Right lobe of liver (tissue), 6 donors: ENCODE data around the gene RINL. TPM values are rescaled to one million over a fixed set of nuclear protein-coding genes. Genes with fewer than 3 reads are reported as not detected.

Source experiments
- ATAC-seq, 4 donors: fragments of 200-7000 bp; cut with Tn5 transposase; one replicate each; pipeline ENCODE4 v1.9.1; 2020; ENCODE audit warnings: mild to moderate bottlenecking in 4 of 4, moderate library complexity in 4 of 4
- DNase-seq, 3 donors: peaks; one replicate each; pipeline ENCODE4 v3.0.0-alpha.2; 2020
- H3K27ac ChIP-seq, 3 donors: fragments of 200-600 bp; one replicate each; pipeline ENCODE4 v1.8.0; 2022
- H3K27me3 ChIP-seq, 2 donors: fragments of 200-600 bp; one replicate each; pipeline ENCODE4 v1.8.0; 2022
- H3K36me3 ChIP-seq, 4 donors: fragments of 200-600 bp; sonication (generic) in 1 of 4; one replicate each; pipeline versions ENCODE4 v1.5.1 to v1.8.0; 2017 to 2022; ENCODE audit warnings: control low read depth in 1 of 4
- H3K4me1 ChIP-seq, 4 donors: fragments of 200-600 bp; sonication (generic) in 1 of 4; one replicate each; pipeline versions ENCODE4 v1.5.1 to v1.8.0; 2017 to 2022; ENCODE audit warnings: control low read depth in 1 of 4
- H3K4me3 ChIP-seq, 3 donors: fragments of 200-600 bp; one replicate each; pipeline ENCODE4 v1.8.0; 2022
- H3K9me3 ChIP-seq, 4 donors: fragments of 200-600 bp; sonication (generic) in 1 of 4; one replicate each; pipeline versions ENCODE4 v1.5.1 to v1.8.0; 2017 to 2022; ENCODE audit warnings: control low read depth in 1 of 4
- POLR2A ChIP-seq: fragments of 450-650 bp; IDR thresholded peaks from one replicate; pipeline ENCODE4 v1.6.1; 2017; ENCODE audit warnings: antibody characterized with exemption, mild to moderate bottlenecking
- WGBS: methylation state at CpG from one replicate; pipeline ENCODE4 v1.1.6; 2018; ENCODE audit warnings: low coverage, low lambda C conversion rate; ENCODE audit not compliant: insufficient coverage; ENCODE audit errors: missing lambda C conversion rate; 5-methylcytosine and 5-hydroxymethylcytosine counted together
- intact Hi-C, 2 donors: fragments of 100-400 bp; cut with DNase I; formaldehyde crosslinking; loops; one replicate each; pipeline versions ENCODE4 v1.11.2 to v1.14.1; 2022
- total RNA-seq, 6 experiments: library from RNA; depleted of rRNA in 2 of 6; stranded (reverse); fragments of >200 nt in 2 of 6; fragmentation: NEBNext Ultra II Directional in 3 of 6; extraction: Animal tissue kit (Norgen Biotek cat#: 25700) in 3 of 6; gene quantifications; one replicate each; pipeline versions ENCODE4 v1.1.0 to v1.2.4, GENCODE V29; 2016 to 2023
- TF ChIP-seq, protein P1 (sequence below), 4 donors: fragments of 200-600 bp in 3 of 4; fragments of 450-650 bp in 1 of 4; IDR thresholded peaks; one replicate each; pipeline versions ENCODE4 v1.5.1 to v1.8.0; 2016 to 2022; ENCODE audit warnings: antibody characterized with exemption in 4 of 4, mild to moderate bottlenecking in 2 of 4
- donor health status: DM: no; HTN: yes; CAD: no.
- donor health status: DM: no; HTN: no; CAD: no.
- donor health status: DM: no; HTN: no; CAD: no.
- donor health status: DM: no; HTN: yes; CAD: no.
- donor health status: DM: no; HTN: yes; CAD: no.

The RINL gene
- total RNA-seq, 6 experiments from 2014 or later, result 3.3 to 13.8 (median 5.5) TPM

DNA sequence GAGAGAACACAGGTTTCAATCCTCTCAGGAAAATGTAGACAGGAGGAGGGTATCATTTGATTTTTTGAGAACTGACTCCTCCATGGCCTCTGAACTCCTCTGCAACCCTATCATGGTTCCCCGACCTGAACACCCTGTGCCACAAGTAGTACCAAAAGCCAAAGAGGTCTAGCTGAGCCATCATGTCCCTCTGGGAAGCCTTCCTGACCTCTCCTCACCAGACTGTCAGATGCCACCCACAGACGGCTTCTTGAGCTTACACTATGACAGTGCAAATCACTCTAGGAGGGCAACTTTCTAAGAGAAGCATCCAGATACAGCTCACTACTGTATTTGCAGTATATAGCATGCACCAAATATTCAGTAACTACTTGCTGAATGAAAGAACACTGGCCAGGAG, 32.0 kb downstream of the RINL start:
- peak in 1 of 3 donors; percentile 9 for DNase-seq
- whole genome bisulfite sequencing, result 20% methylated on average over 1 of the region's 2 CpGs
- no peak overlapping the region for H3K4me3 ChIP-seq
- intact Hi-C loops, result no loop called here
- H3K36me3 ChIP-seq, result peaks cover 33 to 62% (median 48%) of the 10 kb centered on the region in 4 donors
- peaks cover 0 to 71% (median 27%) of the 10 kb centered on the region in 4 donors for H3K4me1 ChIP-seq
- no peaks in the 10 kb centered on the region for H3K27me3 ChIP-seq
- TF ChIP-seq, protein P1, sequence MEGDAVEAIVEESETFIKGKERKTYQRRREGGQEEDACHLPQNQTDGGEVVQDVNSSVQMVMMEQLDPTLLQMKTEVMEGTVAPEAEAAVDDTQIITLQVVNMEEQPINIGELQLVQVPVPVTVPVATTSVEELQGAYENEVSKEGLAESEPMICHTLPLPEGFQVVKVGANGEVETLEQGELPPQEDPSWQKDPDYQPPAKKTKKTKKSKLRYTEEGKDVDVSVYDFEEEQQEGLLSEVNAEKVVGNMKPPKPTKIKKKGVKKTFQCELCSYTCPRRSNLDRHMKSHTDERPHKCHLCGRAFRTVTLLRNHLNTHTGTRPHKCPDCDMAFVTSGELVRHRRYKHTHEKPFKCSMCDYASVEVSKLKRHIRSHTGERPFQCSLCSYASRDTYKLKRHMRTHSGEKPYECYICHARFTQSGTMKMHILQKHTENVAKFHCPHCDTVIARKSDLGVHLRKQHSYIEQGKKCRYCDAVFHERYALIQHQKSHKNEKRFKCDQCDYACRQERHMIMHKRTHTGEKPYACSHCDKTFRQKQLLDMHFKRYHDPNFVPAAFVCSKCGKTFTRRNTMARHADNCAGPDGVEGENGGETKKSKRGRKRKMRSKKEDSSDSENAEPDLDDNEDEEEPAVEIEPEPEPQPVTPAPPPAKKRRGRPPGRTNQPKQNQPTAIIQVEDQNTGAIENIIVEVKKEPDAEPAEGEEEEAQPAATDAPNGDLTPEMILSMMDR (IDR thresholded peaks at IDR 0.05), result no peak
- TF ChIP-seq POLR2A, result no peak
- H3K27ac ChIP-seq, result no peak overlapping the region
- no peak for ATAC-seq
- H3K9me3 ChIP-seq, result no peaks in the 10 kb centered on the region

DNA sequence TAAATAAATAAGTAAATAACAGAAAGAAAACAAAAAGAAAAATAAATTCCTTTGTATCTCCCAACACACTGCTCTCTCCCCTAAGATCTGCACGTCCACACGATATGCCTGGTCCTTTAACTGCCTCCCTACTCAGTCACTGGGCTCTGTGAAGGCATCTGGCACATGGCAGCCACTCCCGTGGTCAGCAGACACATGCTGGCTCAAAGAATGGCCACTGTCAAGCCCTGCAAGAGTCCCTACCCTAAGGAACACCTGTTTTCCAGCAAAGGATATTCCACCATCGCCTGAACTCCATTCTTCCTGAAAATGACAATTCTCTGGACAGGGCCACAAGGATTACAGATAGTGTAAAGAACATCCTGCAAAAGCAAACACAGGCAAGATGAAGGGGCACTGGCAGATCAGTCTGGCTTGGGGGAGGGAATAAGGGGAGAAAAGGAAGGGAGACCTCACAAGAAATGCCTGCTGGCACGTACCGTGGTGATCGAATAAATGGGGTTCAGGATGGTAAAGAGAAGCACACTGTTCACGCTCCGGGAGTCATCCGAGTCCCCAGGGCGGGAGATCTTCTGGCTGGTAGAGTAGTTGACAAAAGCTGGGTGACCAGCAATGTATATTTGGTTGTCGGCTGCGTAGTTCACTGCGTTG, 32.6 kb downstream of the RINL start:
- Histone ChIP-seq H3K27ac (no peak overlapping the region), H3K36me3 (peaks cover 33 to 68% (median 51%) of the 10 kb centered on the region in 4 donors), H3K4me3 (no peak overlapping the region), H3K4me1 (peaks cover 0 to 77% (median 30%) of the 10 kb centered on the region in 4 donors), H3K27me3 (no peaks in the 10 kb centered on the region), H3K9me3 (no peaks in the 10 kb centered on the region)
- WGBS, result 87% methylated on average over 6 of the region's 14 CpGs
- ATAC-seq, result no peak
- DNase-seq, result peak in 1 of 3 donors; percentile 31
- TF ChIP-seq, protein P1 (IDR thresholded peaks at IDR 0.05), result no peak
- no peak for TF ChIP-seq POLR2A
- intact Hi-C loops, result no loop called here

DNA sequence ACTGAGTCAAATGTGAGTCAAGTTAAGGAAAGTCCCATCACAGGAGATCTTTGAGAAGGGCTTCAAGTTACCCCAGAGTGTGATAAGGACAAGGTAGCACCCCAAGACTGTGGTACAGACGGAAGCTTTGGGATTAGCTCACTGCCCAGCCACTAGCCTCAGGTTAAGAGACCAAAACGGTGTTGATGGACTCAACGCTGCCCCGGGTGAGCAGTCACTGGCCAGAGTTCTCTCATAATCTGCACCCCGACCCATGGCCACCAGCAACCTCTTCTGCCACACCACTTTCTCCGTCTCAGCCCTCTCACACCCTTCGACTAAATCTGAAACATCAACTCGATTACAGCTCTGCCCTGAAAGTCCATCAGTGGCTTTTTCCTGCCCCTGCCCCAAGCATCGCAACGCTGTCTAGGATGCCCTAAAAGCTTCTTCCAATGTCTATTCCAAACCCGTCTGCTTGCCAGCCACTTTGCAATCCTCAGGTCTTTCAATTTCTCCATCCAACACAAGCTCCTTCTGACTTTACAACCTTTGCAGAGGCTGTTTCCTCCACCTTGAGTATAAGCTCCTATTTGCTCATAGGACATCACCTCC, 33.9 kb downstream of the RINL start:
- TF ChIP-seq POLR2A, result no peak
- TF ChIP-seq, protein P1 (IDR thresholded peaks at IDR 0.05), result no peak
- Histone ChIP-seq H3K36me3 (peaks cover 38 to 81% (median 58%) of the 10 kb centered on the region in 4 donors), H3K27ac (no peak overlapping the region), H3K4me3 (no peak overlapping the region), H3K9me3 (no peaks in the 10 kb centered on the region), H3K4me1 (peaks cover 0 to 80% (median 32%) of the 10 kb centered on the region in 4 donors), H3K27me3 (no peaks in the 10 kb centered on the region)
- DNase-seq, result peak in 1 of 3 donors; percentile 43
- 96% methylated on average over 7 of the region's 11 CpGs for WGBS
- no peak for ATAC-seq
- intact Hi-C loops, result no loop called here

DNA sequence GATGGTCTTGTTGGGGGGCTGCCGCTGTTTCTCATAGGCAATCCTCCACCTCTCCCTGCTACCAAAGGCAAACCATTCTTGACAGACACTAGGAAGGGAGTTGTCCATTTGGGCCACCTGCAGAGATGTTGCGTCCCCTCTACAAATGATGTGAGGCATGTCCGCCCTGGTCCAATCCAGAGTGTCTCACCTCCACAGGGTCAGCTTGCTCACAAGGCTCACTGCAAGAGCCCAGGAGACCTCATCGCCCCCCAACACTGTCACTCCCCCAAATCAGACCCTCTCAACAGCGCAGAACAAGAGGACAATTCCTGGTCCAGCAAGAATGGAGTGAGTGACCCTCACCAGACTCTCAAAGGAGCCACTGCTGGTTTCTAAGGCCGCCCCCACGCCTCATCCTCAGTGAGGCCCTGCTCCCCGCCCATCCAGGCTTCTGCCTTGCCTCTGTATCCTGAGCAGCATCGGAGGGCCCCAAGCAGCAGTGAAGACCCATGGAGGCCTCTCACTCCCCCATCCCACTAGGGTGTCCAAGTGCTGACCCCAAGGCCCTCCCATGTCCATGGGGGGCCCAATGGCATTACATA, 34.8 kb downstream of the RINL start:
- WGBS, result 80% methylated on average over 1 of the region's 9 CpGs
- Histone ChIP-seq H3K4me1 (peaks cover 0 to 82% (median 33%) of the 10 kb centered on the region in 4 donors), H3K27ac (no peak overlapping the region), H3K9me3 (no peaks in the 10 kb centered on the region), H3K36me3 (peaks cover 39 to 90% (median 64%) of the 10 kb centered on the region in 4 donors), H3K4me3 (no peak overlapping the region), H3K27me3 (no peaks in the 10 kb centered on the region)
- DNase-seq (peak in 1 of 3 donors; percentile 49), ATAC-seq (no peak)
- TF ChIP-seq POLR2A, result no peak
- TF ChIP-seq, protein P1 (IDR thresholded peaks at IDR 0.05), result no peak
- intact Hi-C loops, result no loop called here
